PC-3 (cell line): Measurements from ENCODE around the gene BICD2. TPM values are rescaled to one million over a fixed set of nuclear protein-coding genes. Genes with fewer than 3 reads are reported as not detected.

Source experiments
- ATAC-seq: fragments of 200-7000 bp; cut with Tn5 transposase; 2 replicates; pipeline ENCODE4 v1.9.1; 2020; ENCODE audit warnings: mild to moderate bottlenecking, moderate library complexity
- BruUV-seq: library from RNA; stranded (reverse); fragments of 400-500 nt; replicated peaks from 2 replicates; lab custom pipeline; 2021; lab: Mats Ljungman, UMichigan
- CTCF ChIA-PET: fragments of 300-600 bp; sonication (Branson Sonifier 250); formaldehyde crosslinking; loops from one replicate; lab custom pipeline; 2022; ENCODE audit warnings: antibody characterized with exemption; lab: Charles Lee
- POLR2A ChIA-PET: fragments of 300-600 bp; sonication (Branson Sonifier 250); formaldehyde crosslinking; loops from one replicate; lab custom pipeline; 2022; ENCODE audit warnings: antibody characterized with exemption; ENCODE audit not compliant: unreplicated experiment; lab: Charles Lee
- DNase-seq: peaks from one replicate; pipeline ENCODE4 v3.0.0-alpha.2; 2015
- H2AFZ ChIP-seq: fragments of 300-600 bp; sonication (generic); 2 replicates; pipeline ENCODE4 v1.6.0; 2016; ENCODE audit warnings: antibody characterized with exemption, low read length
- H3F3A ChIP-seq: fragments of 300-600 bp; sonication (generic); one replicate; pipeline ENCODE4 v1.6.0; 2017; ENCODE audit warnings: antibody characterized with exemption, low read length, control low read depth, mild to moderate bottlenecking; ENCODE audit not compliant: unreplicated experiment
- H3K27ac ChIP-seq: fragments of 300-600 bp; sonication (generic); 2 replicates; pipeline ENCODE4 v1.5.1; 2016; ENCODE audit warnings: mild to moderate bottlenecking, low read length
- H3K27me3 ChIP-seq: fragments of 300-600 bp; sonication (generic); 2 replicates; pipeline ENCODE4 v1.6.1; 2016; ENCODE audit warnings: low read length, mixed read lengths
- H3K36me3 ChIP-seq: fragments of 300-600 bp; sonication (generic); 2 replicates; pipeline ENCODE4 v1.6.1; 2016; ENCODE audit warnings: low read depth, mixed run types, low read length, mixed read lengths
- H3K4me1 ChIP-seq: fragments of 300-600 bp; sonication (generic); 2 replicates; pipeline ENCODE4 v1.5.1; 2016; ENCODE audit warnings: low read length; ENCODE audit not compliant: insufficient read depth
- H3K4me2 ChIP-seq: fragments of 300-600 bp; sonication (generic); 2 replicates; pipeline ENCODE4 v1.6.0; 2016; ENCODE audit warnings: low read length
- H3K4me3 ChIP-seq: fragments of 300-600 bp; sonication (generic); 2 replicates; pipeline ENCODE4 v1.5.1; 2016; ENCODE audit warnings: mild to moderate bottlenecking, low read length, mixed read lengths
- H3K79me2 ChIP-seq: fragments of 300-600 bp; sonication (generic); 2 replicates; pipeline ENCODE4 v1.6.1; 2017; ENCODE audit warnings: low read length, mixed read lengths
- H3K9ac ChIP-seq: fragments of 300-600 bp; sonication (generic); 2 replicates; pipeline ENCODE4 v1.6.0; 2016; ENCODE audit warnings: mild to moderate bottlenecking, low read length
- H3K9me2 ChIP-seq: fragments of 300-600 bp; sonication (generic); replicated peaks from 2 replicates; pipeline ENCODE4 v1.6.1; 2016; ENCODE audit warnings: mixed run types, low read length, mixed read lengths
- H3K9me3 ChIP-seq: fragments of 300-600 bp; sonication (generic); 2 replicates; pipeline ENCODE4 v1.6.1; 2016; ENCODE audit warnings: low read length, mixed read lengths
- H4K20me1 ChIP-seq: fragments of 300-600 bp; sonication (generic); 2 replicates; pipeline ENCODE4 v1.6.1; 2016; ENCODE audit warnings: low read length, mixed read lengths
- CTCF ChIP-seq: fragments of 300-600 bp; sonication (generic); conservative IDR thresholded peaks from 2 replicates; pipeline ENCODE4 v1.5.1; 2017; ENCODE audit warnings: antibody characterized with exemption, low read depth, mild to moderate bottlenecking, low read length
- EZH2 ChIP-seq: fragments of 300-600 bp; sonication (generic); IDR thresholded peaks from one replicate; pipeline ENCODE4 v1.6.1; 2017; ENCODE audit warnings: antibody characterized with exemption, mild to moderate bottlenecking, low read length; ENCODE audit not compliant: unreplicated experiment
- EZH2phosphoT487 ChIP-seq: fragments of 300-600 bp; sonication (generic); IDR thresholded peaks from 2 replicates; pipeline ENCODE4 v1.6.1; 2018; ENCODE audit warnings: mild to moderate bottlenecking, antibody characterized with exemption, low read length, borderline replicate concordance
- intact Hi-C: fragments of 100-400 bp; cut with micrococcal nuclease; formaldehyde crosslinking; loops from 2 replicates; pipeline ENCODE4 v1.9.0; 2023
- total RNA-seq: library from RNA; depleted of rRNA; stranded (reverse); fragments of >200 nt; gene quantifications from 2 replicates; pipeline ENCODE4 v1.2.3, GENCODE V29; 2014

The BICD2 gene
- total RNA-seq, 1 experiment from 2014 or later, result 26.3 TPM

- Histone ChIP-seq H3K4me2 (no peak overlapping the region), H3F3A (no peaks in the 10 kb centered on the region), H3K4me3 (no peak overlapping the region), H3K9ac (no peak overlapping the region), H4K20me1 (no peaks in the 10 kb centered on the region), H3K27me3 (no peaks in the 10 kb centered on the region), H2AFZ (no peak overlapping the region), H3K9me3 (no peaks in the 10 kb centered on the region), H3K9me2 (no peaks in the 10 kb centered on the region), H3K79me2 (no peaks in the 10 kb centered on the region), H3K36me3 (peaks cover 2% of the 10 kb centered on the region), H3K27ac (no peak overlapping the region), H3K4me1 (peaks cover 22% of the 10 kb centered on the region)
- POLR2A ChIA-PET, result no interaction called here
- intact Hi-C loops, result no loop called here
- no TSS peak for BruUV-seq
- CTCF ChIA-PET, result no interaction called here
- no peak for ATAC-seq
- no peak for TF ChIP-seq EZH2phosphoT487
- no peak for TF ChIP-seq CTCF
- no peak for TF ChIP-seq EZH2
- DNase-seq, result no peak
Observed at GRCh38 chr9:92711146-92711545, 53.5 kb downstream of the BICD2 start.

DNA sequence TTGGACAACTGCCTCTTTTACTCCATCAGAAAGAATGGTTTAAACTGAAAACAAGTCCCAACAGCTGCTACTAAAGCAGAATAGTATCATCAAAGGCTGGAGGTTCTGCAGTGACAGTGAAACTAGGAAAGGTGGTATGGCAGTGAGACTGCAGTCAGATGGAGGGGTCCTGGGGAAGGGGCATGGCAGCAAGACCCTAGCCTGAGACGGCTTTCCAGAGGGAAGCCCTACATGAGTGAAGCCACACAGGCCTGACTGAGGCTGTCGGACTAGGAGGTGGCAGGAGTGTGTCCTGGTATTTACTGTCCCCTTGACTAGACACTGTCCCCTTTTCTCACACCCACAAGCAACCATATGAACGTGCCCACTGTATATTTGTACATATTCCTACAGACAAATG lies 54.3 kb downstream of the BICD2 start:
- H4K20me1 ChIP-seq, result no peaks in the 10 kb centered on the region
- TF ChIP-seq EZH2phosphoT487, result no peak
- no peak for TF ChIP-seq CTCF
- no peak for TF ChIP-seq EZH2
- intact Hi-C loops, result no loop called here
- BruUV-seq, result no TSS peak
- H3K79me2 ChIP-seq, result no peaks in the 10 kb centered on the region
- ChIA-PET CTCF (no interaction called here), POLR2A (no interaction called here)
- H3K9me3 ChIP-seq, result no peaks in the 10 kb centered on the region
- no peak for ATAC-seq
- no peaks in the 10 kb centered on the region for H3F3A ChIP-seq
- no peak overlapping the region for H3K4me3 ChIP-seq
- no peak overlapping the region for H3K4me2 ChIP-seq
- peaks cover 2% of the 10 kb centered on the region for H3K36me3 ChIP-seq
- H3K27me3 ChIP-seq, result no peaks in the 10 kb centered on the region
- no peak for DNase-seq
- H3K4me1 ChIP-seq, result peaks cover 26% of the 10 kb centered on the region
- H3K9me2 ChIP-seq, result no peaks in the 10 kb centered on the region
- no peak overlapping the region for H2AFZ ChIP-seq
- no peak overlapping the region for H3K9ac ChIP-seq
- no peak overlapping the region for H3K27ac ChIP-seq

DNA sequence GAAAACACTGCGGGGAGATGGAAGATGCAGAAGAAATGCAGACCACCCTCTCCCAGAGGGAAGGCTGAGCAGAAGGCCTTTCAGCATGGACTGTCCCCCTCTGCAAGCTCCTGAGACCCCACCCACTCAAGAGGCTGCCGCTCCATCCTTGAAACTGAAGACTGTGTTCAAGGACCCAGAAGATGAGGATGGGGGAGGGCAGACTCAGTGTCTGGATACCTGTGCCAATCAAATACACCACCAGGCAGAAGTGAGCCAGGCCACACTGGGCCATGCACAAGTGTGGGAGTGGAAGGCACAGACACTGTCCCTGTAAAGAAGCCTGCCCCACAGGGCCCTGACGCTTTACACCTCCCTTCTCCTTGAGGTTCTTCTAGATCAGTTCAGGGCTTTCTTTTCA lies 54.7 kb downstream of the BICD2 start:
- DNase-seq, result no peak
- no peak overlapping the region for H3K4me3 ChIP-seq
- no peaks in the 10 kb centered on the region for H3K27me3 ChIP-seq
- intact Hi-C loops, result no loop called here
- no peak for ATAC-seq
- ChIA-PET POLR2A (no interaction called here), CTCF (no interaction called here)
- H3K9me3 ChIP-seq, result no peaks in the 10 kb centered on the region
- H3K36me3 ChIP-seq, result peaks cover 2% of the 10 kb centered on the region; the same call in 1 of the 2 replicates
- H3K27ac ChIP-seq, result no peak overlapping the region
- BruUV-seq, result no TSS peak
- no peaks in the 10 kb centered on the region for H3F3A ChIP-seq
- no peaks in the 10 kb centered on the region for H4K20me1 ChIP-seq
- no peak for TF ChIP-seq EZH2
- no peak for TF ChIP-seq CTCF
- no peak for TF ChIP-seq EZH2phosphoT487
- no peak overlapping the region for H2AFZ ChIP-seq
- H3K4me1 ChIP-seq, result peaks cover 26% of the 10 kb centered on the region
- no peaks in the 10 kb centered on the region for H3K9me2 ChIP-seq
- no peak overlapping the region for H3K4me2 ChIP-seq
- H3K9ac ChIP-seq, result no peak overlapping the region
- H3K79me2 ChIP-seq, result no peaks in the 10 kb centered on the region
